GM12878 (cell line): ENCODE measurements around the gene PDK1. TPM values are rescaled to one million over a fixed set of nuclear protein-coding genes. Genes with fewer than 3 reads are reported as not detected.

Source experiments
- EED ChIP-seq: sonication (generic); IDR thresholded peaks from 2 replicates; pipeline ENCODE4 v1.6.1; 2016; ENCODE audit warnings: antibody characterized with exemption, low read depth
- HDGF ChIP-seq: fragments of 450-650 bp; IDR thresholded peaks from 2 replicates; pipeline ENCODE4 v1.6.1; 2016; ENCODE audit warnings: antibody characterized with exemption
- IKZF2 ChIP-seq, 2 experiments: fragments of 450-650 bp; IDR thresholded peaks; 2 replicates each; pipeline ENCODE4 v1.6.1; 2017; ENCODE audit warnings: mild to moderate bottlenecking in 2 of 2, moderate library complexity in 2 of 2
- POLR2A ChIP-seq: IDR thresholded peaks from 2 replicates; pipeline ENCODE4 v1.6.1; 2011; ENCODE audit warnings: low read depth, mild to moderate bottlenecking, low read length
- WRNIP1 ChIP-seq: IDR thresholded peaks from 2 replicates; pipeline ENCODE4 v1.6.1; 2011; ENCODE audit warnings: low read depth, low read length, improper control_type of control experiment, borderline replicate concordance
- polyA plus RNA-seq, 11 experiments: library from polyadenylated mRNA; depleted of rRNA in 4 of 11; unstranded in 6 of 11; stranded (reverse) in 5 of 11; fragments of >200 nt; fragmentation: Nextera tagmentation in 4 of 11; fragmentation: Illumina TruSeq in 1 of 11; extraction: Ambion mirVana in 4 of 11; extraction: Trizol in 1 of 11; gene quantifications; 1 replicate in 1 of 11; 2 replicates in 10 of 11; pipeline versions ENCODE4 v1.2.1 to v1.2.3, GENCODE V29; 2011 to 2016; ENCODE audit warnings: inconsistent platforms in 2 of 11, missing spikeins in 2 of 11, low read depth in 1 of 11
- total RNA-seq, 4 experiments: library from RNA; depleted of rRNA in 3 of 4; stranded (reverse); fragments of >200 nt in 3 of 4; fragmentation: Illumina TruSeq in 1 of 4; extraction: Trizol in 1 of 4; gene quantifications; 2 replicates each; pipeline versions ENCODE4 v1.2.1 to v1.2.3, GENCODE V29; 2013 to 2021
- TF ChIP-seq, protein P1 (sequence below): fragments of 450-650 bp; IDR thresholded peaks from 2 replicates; pipeline ENCODE4 v1.6.1; 2017; ENCODE audit warnings: mild to moderate bottlenecking, moderate library complexity
- TF ChIP-seq, protein P2 (sequence below): fragments of 450-650 bp; IDR thresholded peaks from 2 replicates; pipeline ENCODE4 v1.6.1; 2017; ENCODE audit warnings: low read depth, mild to moderate bottlenecking, moderate library complexity

PDK1 gene
- total and polyA plus RNA-seq, 10 of the 15 experiments (the other 5 are each of a cell fraction or from before 2014, with no cell fraction given) = 5.3 to 128 (median 17.1) TPM

DNA sequence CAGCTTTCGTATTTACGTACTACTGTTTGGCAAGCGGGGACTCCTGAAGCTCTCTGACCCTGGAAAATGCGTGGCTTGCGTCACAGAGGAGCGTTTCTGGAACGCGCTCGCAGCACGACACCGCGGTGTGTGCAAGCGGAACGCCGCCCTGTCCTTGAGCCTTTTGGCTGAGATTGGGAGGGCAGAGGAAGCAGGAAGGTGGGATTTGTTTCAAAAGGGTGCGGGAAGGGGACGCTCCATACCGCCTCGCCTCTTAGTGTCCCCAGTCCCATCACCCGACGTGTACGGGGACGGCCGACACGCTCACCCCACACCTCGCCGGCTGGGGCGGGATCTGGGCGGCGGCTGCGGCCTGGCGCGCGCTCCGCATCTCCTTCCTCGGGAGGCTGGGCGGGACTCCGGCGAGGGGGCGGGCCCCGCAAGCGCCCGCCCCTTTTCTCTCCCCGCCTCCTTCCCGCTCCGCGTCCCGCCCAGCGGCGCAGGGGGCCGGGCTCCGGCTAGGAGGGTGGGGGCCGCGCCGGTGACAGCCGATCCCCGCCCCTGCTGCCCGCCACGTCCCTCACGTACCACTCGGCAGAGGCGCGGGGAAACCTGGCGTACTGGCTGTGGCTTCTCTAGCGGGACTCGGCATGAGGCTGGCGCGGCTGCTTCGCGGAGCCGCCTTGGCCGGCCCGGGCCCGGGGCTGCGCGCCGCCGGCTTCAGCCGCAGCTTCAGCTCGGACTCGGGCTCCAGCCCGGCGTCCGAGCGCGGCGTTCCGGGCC lies at the start of gene PDK1 (continued):
- TF ChIP-seq IKZF2 (IDR thresholded peaks at IDR 0.05) = peak; percentile 44 to 48; a peak in 3 of 4 replicates
- no peak for TF ChIP-seq WRNIP1
- TF ChIP-seq, protein P1, sequence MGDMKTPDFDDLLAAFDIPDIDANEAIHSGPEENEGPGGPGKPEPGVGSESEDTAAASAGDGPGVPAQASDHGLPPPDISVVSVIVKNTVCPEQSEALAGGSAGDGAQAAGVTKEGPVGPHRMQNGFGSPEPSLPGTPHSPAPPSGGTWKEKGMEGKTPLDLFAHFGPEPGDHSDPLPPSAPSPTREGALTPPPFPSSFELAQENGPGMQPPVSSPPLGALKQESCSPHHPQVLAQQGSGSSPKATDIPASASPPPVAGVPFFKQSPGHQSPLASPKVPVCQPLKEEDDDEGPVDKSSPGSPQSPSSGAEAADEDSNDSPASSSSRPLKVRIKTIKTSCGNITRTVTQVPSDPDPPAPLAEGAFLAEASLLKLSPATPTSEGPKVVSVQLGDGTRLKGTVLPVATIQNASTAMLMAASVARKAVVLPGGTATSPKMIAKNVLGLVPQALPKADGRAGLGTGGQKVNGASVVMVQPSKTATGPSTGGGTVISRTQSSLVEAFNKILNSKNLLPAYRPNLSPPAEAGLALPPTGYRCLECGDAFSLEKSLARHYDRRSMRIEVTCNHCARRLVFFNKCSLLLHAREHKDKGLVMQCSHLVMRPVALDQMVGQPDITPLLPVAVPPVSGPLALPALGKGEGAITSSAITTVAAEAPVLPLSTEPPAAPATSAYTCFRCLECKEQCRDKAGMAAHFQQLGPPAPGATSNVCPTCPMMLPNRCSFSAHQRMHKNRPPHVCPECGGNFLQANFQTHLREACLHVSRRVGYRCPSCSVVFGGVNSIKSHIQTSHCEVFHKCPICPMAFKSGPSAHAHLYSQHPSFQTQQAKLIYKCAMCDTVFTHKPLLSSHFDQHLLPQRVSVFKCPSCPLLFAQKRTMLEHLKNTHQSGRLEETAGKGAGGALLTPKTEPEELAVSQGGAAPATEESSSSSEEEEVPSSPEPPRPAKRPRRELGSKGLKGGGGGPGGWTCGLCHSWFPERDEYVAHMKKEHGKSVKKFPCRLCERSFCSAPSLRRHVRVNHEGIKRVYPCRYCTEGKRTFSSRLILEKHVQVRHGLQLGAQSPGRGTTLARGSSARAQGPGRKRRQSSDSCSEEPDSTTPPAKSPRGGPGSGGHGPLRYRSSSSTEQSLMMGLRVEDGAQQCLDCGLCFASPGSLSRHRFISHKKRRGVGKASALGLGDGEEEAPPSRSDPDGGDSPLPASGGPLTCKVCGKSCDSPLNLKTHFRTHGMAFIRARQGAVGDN = peak; percentile 81
- TF ChIP-seq EED = no peak; the same call in 1 of the 2 replicates
- TF ChIP-seq HDGF = peak; percentile 62; the same call in 1 of the 2 replicates
- TF ChIP-seq, protein P2, sequence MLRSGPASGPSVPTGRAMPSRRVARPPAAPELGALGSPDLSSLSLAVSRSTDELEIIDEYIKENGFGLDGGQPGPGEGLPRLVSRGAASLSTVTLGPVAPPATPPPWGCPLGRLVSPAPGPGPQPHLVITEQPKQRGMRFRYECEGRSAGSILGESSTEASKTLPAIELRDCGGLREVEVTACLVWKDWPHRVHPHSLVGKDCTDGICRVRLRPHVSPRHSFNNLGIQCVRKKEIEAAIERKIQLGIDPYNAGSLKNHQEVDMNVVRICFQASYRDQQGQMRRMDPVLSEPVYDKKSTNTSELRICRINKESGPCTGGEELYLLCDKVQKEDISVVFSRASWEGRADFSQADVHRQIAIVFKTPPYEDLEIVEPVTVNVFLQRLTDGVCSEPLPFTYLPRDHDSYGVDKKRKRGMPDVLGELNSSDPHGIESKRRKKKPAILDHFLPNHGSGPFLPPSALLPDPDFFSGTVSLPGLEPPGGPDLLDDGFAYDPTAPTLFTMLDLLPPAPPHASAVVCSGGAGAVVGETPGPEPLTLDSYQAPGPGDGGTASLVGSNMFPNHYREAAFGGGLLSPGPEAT = peak; percentile 67; the same call in 1 of the 2 replicates
- peak; percentile 91 for TF ChIP-seq POLR2A
